Keratinocyte (primary cell): ENCODE data around the gene USP48. TPM values are rescaled to one million over a fixed set of nuclear protein-coding genes. Genes with fewer than 3 reads are reported as not detected.
"Not testable (repeated sequence)": the region's sequence is repeated elsewhere in the genome, so short reads cannot be mapped to it uniquely, and the experiment has no call there.

Experiments used
- DNase-seq: peaks from one replicate; pipeline ENCODE4 v3.0.0-alpha.2; 2011; ENCODE audit warnings: low read depth, missing footprints, low spot score
- FAIRE-seq: peaks from 2 replicates; lab custom pipeline; 2011; peaks lifted over from hg19 to GRCh38; lab: Jason Lieb, UNC
- H2AFZ ChIP-seq: 2 replicates; pipeline ENCODE4 v1.6.0; 2012; ENCODE audit warnings: low read length, control low read depth, inconsistent platforms; ENCODE audit not compliant: control insufficient read depth
- H3K27ac ChIP-seq: 2 replicates; pipeline ENCODE4 v1.5.1; 2011; ENCODE audit warnings: low read length; ENCODE audit not compliant: control insufficient read depth, insufficient read depth
- H3K27me3 ChIP-seq: 3 replicates; pipeline ENCODE4 v1.6.0; 2011; ENCODE audit warnings: low read length; ENCODE audit not compliant: control insufficient read depth, insufficient read depth; ENCODE audit errors: extremely low read depth
- H3K36me3 ChIP-seq, 2 experiments: 2 replicates in 1 of 2; 3 replicates in 1 of 2; pipeline ENCODE4 v1.5.1; 2011; ENCODE audit warnings: low read length in 2 of 2, mild to moderate bottlenecking in 1 of 2; ENCODE audit not compliant: control insufficient read depth in 2 of 2, insufficient read depth in 2 of 2; ENCODE audit errors: extremely low read depth in 1 of 2
- H3K4me1 ChIP-seq: 3 replicates; pipeline ENCODE4 v1.5.1; 2011; ENCODE audit warnings: low read length; ENCODE audit not compliant: control insufficient read depth, insufficient read depth; ENCODE audit errors: extremely low read depth
- H3K4me2 ChIP-seq: 3 replicates; pipeline ENCODE4 v1.6.0; 2011; ENCODE audit warnings: low read depth, low read length; ENCODE audit not compliant: control insufficient read depth, insufficient read depth; ENCODE audit errors: extremely low read depth
- H3K4me3 ChIP-seq, 3 experiments: fragments of 200-600 bp in 1 of 3; sonication (generic) in 1 of 3; 2 replicates in 2 of 3; 3 replicates in 1 of 3; pipeline ENCODE4 v1.5.1; 2011 to 2016; ENCODE audit warnings: low read length in 3 of 3, mild to moderate bottlenecking in 3 of 3, control low read depth in 2 of 3, inconsistent platforms in 1 of 3, low read depth in 1 of 3, mixed read lengths in 1 of 3, mixed run types in 1 of 3, moderate library complexity in 1 of 3; ENCODE audit not compliant: control insufficient read depth in 2 of 3, insufficient read depth in 2 of 3; ENCODE audit errors: extremely low read depth in 1 of 3
- H3K79me2 ChIP-seq: 2 replicates; pipeline ENCODE4 v1.6.0; 2012; ENCODE audit warnings: low read length; ENCODE audit not compliant: control insufficient read depth, insufficient read depth
- H3K9ac ChIP-seq: 3 replicates; pipeline ENCODE4 v1.6.0; 2011; ENCODE audit warnings: low read length; ENCODE audit not compliant: control insufficient read depth, insufficient read depth; ENCODE audit errors: extremely low read depth
- H3K9me1 ChIP-seq: 3 replicates; pipeline ENCODE4 v1.6.0; 2011; ENCODE audit warnings: low read length; ENCODE audit not compliant: control insufficient read depth, insufficient read depth; ENCODE audit errors: extremely low read depth
- H3K9me3 ChIP-seq: 2 replicates; pipeline ENCODE4 v1.5.1; 2012; ENCODE audit warnings: low read depth, low read length; ENCODE audit not compliant: control insufficient read depth
- H4K20me1 ChIP-seq: 3 replicates; pipeline ENCODE4 v1.6.0; 2011; ENCODE audit warnings: low read length; ENCODE audit not compliant: control insufficient read depth, insufficient read depth; ENCODE audit errors: extremely low read depth
- CTCF ChIP-seq, 3 experiments: IDR thresholded peaks in 1 of 3; conservative IDR thresholded peaks in 1 of 3; optimal IDR thresholded peaks in 1 of 3; 2 replicates in 2 of 3; 3 replicates in 1 of 3; pipeline versions ENCODE3 to v1.5.1; 2011; ENCODE audit warnings: low read length in 3 of 3, mild to moderate bottlenecking in 3 of 3, moderate library complexity in 2 of 3, control low read depth in 1 of 3, inconsistent platforms in 1 of 3; ENCODE audit not compliant: insufficient read depth in 2 of 3; ENCODE audit errors: extremely low read depth in 1 of 3
- EZH2 ChIP-seq: IDR thresholded peaks from one replicate; pipeline ENCODE4 v1.6.1; 2012; ENCODE audit warnings: inconsistent platforms, mild to moderate bottlenecking, low read length, moderate library complexity
- dilution Hi-C: fragments of 300-500 bp; cut with MboI; formaldehyde crosslinking; loops from one replicate; pipeline ENCODE4 v1.7.0; 2020; ENCODE audit warnings: low sequenced_read_pairs; ENCODE audit not compliant: extremely low pct_ligation_motif_present
- polyA plus RNA-seq, 5 experiments: library from polyadenylated mRNA; depleted of rRNA in 3 of 5; stranded (reverse) in 3 of 5; stranded (forward) in 1 of 5; unstranded in 1 of 5; fragments of >200 nt; gene quantifications; 1 replicate in 1 of 5; 2 replicates in 3 of 5; 3 replicates in 1 of 5; pipeline versions ENCODE4 v1.2.1 to v1.2.3, GENCODE V29; 2011 to 2012; ENCODE audit warnings: missing spikeins in 2 of 5, low read depth in 1 of 5, low replicate concordance in 1 of 5

Gene USP48
- polyA plus RNA-seq, 1 donor (not counting 4 experiments of a cell fraction or from before 2014, with no cell fraction given), result 33.0 TPM

- no peak overlapping the region for H3K4me3 ChIP-seq
- H2AFZ ChIP-seq, result no peak overlapping the region
- no peak overlapping the region for H3K27ac ChIP-seq
- H3K27me3 ChIP-seq, result no peaks in the 10 kb centered on the region
- TF ChIP-seq EZH2, result no peak
- TF ChIP-seq CTCF (optimal IDR thresholded peaks at IDR 0.05 in 1 of 3, IDR thresholded peaks at IDR 0.05 in 1 of 3, conservative IDR thresholded peaks at IDR 0.05 in 1 of 3; ENCODE audit: extremely low read depth in 1 of 3, insufficient read depth in 2 of 3, low read length in 3 of 3), result no peak
- H3K4me1 ChIP-seq, result no peaks in the 10 kb centered on the region
- no peaks in the 10 kb centered on the region for H4K20me1 ChIP-seq
- no peak overlapping the region for H3K9ac ChIP-seq
- no peaks in the 10 kb centered on the region for H3K9me1 ChIP-seq
- no peaks in the 10 kb centered on the region for H3K9me3 ChIP-seq
- DNase-seq, result no peak
- peaks cover 94% of the 10 kb centered on the region for H3K79me2 ChIP-seq
- H3K4me2 ChIP-seq, result no peak overlapping the region
- H3K36me3 ChIP-seq, result peaks cover 0 to 3% of the 10 kb centered on the region in 2 experiments
- no peak for FAIRE-seq
- dilution Hi-C loops, result no loop called here
These were observed 9.4 kb downstream of the USP48 start for GRCh38 chr1:21773585-21773984.

GRCh38 chr1:21771672-21772071 lies 11.3 kb downstream of the USP48 start:
- DNase-seq, H2AFZ ChIP-seq, H3K4me1 ChIP-seq, H3K4me2 ChIP-seq, H4K20me1 ChIP-seq, H3K36me3 ChIP-seq, H3K4me3 ChIP-seq, H3K9me3 ChIP-seq, H3K27me3 ChIP-seq, H3K9me1 ChIP-seq, H3K27ac ChIP-seq, FAIRE-seq, H3K9ac ChIP-seq, dilution Hi-C loops: not testable (repeated sequence)
- peaks cover 95% of the 10 kb centered on the region for H3K79me2 ChIP-seq

GRCh38 chr1:21770602-21771001 lies 12.3 kb downstream of the USP48 start:
- peaks cover 94% of the 10 kb centered on the region for H3K79me2 ChIP-seq
- H3K9ac ChIP-seq, H3K27ac ChIP-seq, DNase-seq, FAIRE-seq, H2AFZ ChIP-seq, dilution Hi-C loops, H3K4me1 ChIP-seq, H3K9me3 ChIP-seq, H4K20me1 ChIP-seq, H3K9me1 ChIP-seq, H3K36me3 ChIP-seq, H3K4me3 ChIP-seq, H3K4me2 ChIP-seq, H3K27me3 ChIP-seq: not testable (repeated sequence)
